H1 (cell line): ENCODE data around the gene RBM19.

Source experiments
- CBX5 ChIP-seq: fragments of 300-800, 300-1000 bp; sonication (generic); IDR thresholded peaks from 2 replicates; pipeline ENCODE4 v1.7.1; 2016; ENCODE audit warnings: antibody characterized with exemption, low read length, low read depth
- CTCF ChIP-seq, 3 experiments: IDR thresholded peaks; 1 replicate in 2 of 3; 2 replicates in 1 of 3; pipeline versions ENCODE4 v1.5.1 to v1.6.1; 2011; ENCODE audit warnings: low read length in 3 of 3, mild to moderate bottlenecking in 3 of 3, inconsistent platforms in 2 of 3, low read depth in 1 of 3, moderate library complexity in 1 of 3; ENCODE audit not compliant: insufficient read depth in 1 of 3; ENCODE audit errors: control extremely low read depth in 1 of 3
- FOSL1 ChIP-seq: IDR thresholded peaks from 2 replicates; pipeline ENCODE4 v1.6.1; 2011; ENCODE audit warnings: mild to moderate bottlenecking, low read depth, low read length, moderate library complexity; ENCODE audit not compliant: insufficient read depth

- TF ChIP-seq CBX5 (no peak), CTCF (IDR thresholded peaks at IDR 0.05; ENCODE audit: control extremely low read depth in 1 of 3, insufficient read depth in 1 of 3, low read depth in 1 of 3, low read length in 3 of 3) (no peak), FOSL1 (no peak)
Observed at GRCh38 chr12:113858841-113859386, 107.2 kb downstream of the RBM19 start.
